ENCODE measurements around the gene NME7.

The NME7 gene

DNA sequence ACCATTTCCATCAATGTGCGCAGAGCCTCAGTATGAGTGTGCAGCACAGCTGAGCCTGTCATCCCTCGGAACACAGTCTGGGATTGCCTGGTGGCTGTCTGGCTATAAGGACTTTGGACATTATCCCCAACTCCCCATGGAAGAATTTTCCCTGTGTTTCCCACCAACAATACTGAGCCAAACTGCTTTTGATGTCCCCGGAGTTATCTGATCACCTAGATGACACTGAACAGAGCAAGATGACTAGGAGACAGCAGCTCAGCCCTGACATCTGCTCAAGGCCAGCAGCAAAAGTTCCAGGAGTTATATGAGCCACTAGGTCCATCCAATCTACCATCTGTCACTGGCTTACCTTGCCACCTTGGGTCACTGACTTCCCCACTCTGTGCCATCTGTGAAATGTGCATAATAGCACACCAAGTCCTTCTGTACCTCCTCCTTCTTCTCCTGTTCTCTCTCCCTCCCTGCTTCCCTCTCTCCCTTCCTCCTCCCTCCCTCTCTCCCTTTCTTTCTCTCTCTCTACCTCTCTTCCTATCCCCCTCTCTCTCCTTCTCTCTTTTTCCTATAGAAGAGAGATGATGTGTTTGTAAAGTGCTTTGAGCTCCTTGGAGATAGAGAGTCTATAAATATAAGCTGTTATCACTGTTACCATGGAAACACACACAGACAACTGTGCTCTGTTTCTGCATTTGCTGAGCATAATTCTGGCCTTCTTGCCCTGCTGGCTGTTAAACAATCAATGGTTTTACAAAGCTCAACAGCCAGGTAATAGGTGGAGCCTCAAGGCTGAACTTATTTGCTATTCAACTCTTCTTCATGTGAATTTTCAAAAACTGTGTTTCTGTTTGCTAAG lies 280.8 kb downstream of the NME7 start:
- Histone ChIP-seq H3K4me3 (ENCODE audit: low read length) (no peak overlapping the region), H3K27me3 (ENCODE audit: control insufficient read depth, insufficient read depth, low read length) (no peaks in the 10 kb centered on the region), H3K27ac (ENCODE audit: low read depth, low read length) (peak overlapping the region; percentile 32), H3K36me3 (ENCODE audit: control insufficient read depth, insufficient read depth, low read length) (no peaks in the 10 kb centered on the region), H3K4me1 (ENCODE audit: control insufficient read depth, insufficient read depth, low read length) (peaks cover 17% of the 10 kb centered on the region), H3K9ac (ENCODE audit: low read length) (no peak overlapping the region)

GRCh38 chr1:169085911-169086310 lies 281.7 kb downstream of the NME7 start:
- Histone ChIP-seq H3K27me3 (ENCODE audit: control insufficient read depth, insufficient read depth, low read length) (no peaks in the 10 kb centered on the region), H3K27ac (ENCODE audit: low read depth, low read length) (no peak overlapping the region), H3K9ac (ENCODE audit: low read length) (no peak overlapping the region), H3K4me1 (ENCODE audit: control insufficient read depth, insufficient read depth, low read length) (peaks cover 17% of the 10 kb centered on the region), H3K4me3 (ENCODE audit: low read length) (no peak overlapping the region), H3K36me3 (ENCODE audit: control insufficient read depth, insufficient read depth, low read length) (no peaks in the 10 kb centered on the region)

Measured in rectal smooth muscle tissue (tissue), 1 donor.